SU-DHL-6 (cell line): Measurements from ENCODE around the gene FKBP2.

ENCODE experiments used
- H2AFZ ChIP-seq: fragments of 200-600 bp; sonication (generic); 2 replicates; pipeline ENCODE4 v1.6.1; 2014; ENCODE audit warnings: low read depth, mild to moderate bottlenecking, moderate library complexity, mixed read lengths, antibody characterized with exemption, low read length; ENCODE audit not compliant: severe bottlenecking
- H3F3A ChIP-seq: fragments of 200-600 bp; shearing (Covaris generic); 2 replicates; pipeline ENCODE4 v1.6.0; 2016; ENCODE audit warnings: antibody characterized with exemption, mild to moderate bottlenecking; ENCODE audit not compliant: insufficient read depth
- H3K27ac ChIP-seq: fragments of 200-600 bp; sonication (generic); 2 replicates; pipeline ENCODE4 v1.5.1; 2016; ENCODE audit warnings: low read depth, mild to moderate bottlenecking, low read length, moderate library complexity, mixed read lengths
- H3K27me3 ChIP-seq: fragments of 200-600 bp; sonication (generic), shearing (Covaris generic); 2 replicates; pipeline ENCODE4 v1.6.0; 2014; ENCODE audit warnings: mild to moderate bottlenecking, low read length
- H3K36me3 ChIP-seq: fragments of 200-600 bp; sonication (generic); 2 replicates; pipeline ENCODE4 v1.6.1; 2014; ENCODE audit warnings: mild to moderate bottlenecking, low read length, mixed read lengths
- H3K4me2 ChIP-seq: fragments of 300-600, 200-600 bp; shearing (Covaris generic), sonication (generic); 2 replicates; pipeline ENCODE4 v1.6.0; 2014; ENCODE audit warnings: low read length, low read depth, mild to moderate bottlenecking; ENCODE audit not compliant: poor library complexity, severe bottlenecking
- H3K4me3 ChIP-seq: fragments of 200-600 bp; sonication (generic); 2 replicates; pipeline ENCODE4 v1.5.1; 2014; ENCODE audit warnings: antibody characterized with exemption, low read length, mild to moderate bottlenecking, mixed read lengths; ENCODE audit not compliant: insufficient read depth, poor library complexity, severe bottlenecking
- H3K79me2 ChIP-seq: fragments of 200-600 bp; sonication (generic); 2 replicates; pipeline ENCODE4 v1.6.1; 2014; ENCODE audit warnings: mild to moderate bottlenecking, low read length, moderate library complexity; ENCODE audit not compliant: insufficient read depth
- H3K9ac ChIP-seq: fragments of 200-600 bp; sonication (generic); 2 replicates; pipeline ENCODE4 v1.7.0; 2014; ENCODE audit warnings: mild to moderate bottlenecking, low read length
- H3K9me2 ChIP-seq: fragments of 200-600 bp; sonication (generic); replicated peaks from 2 replicates; pipeline ENCODE4 v1.6.1; 2014; ENCODE audit warnings: low read length; ENCODE audit not compliant: insufficient read depth
- H3K9me3 ChIP-seq: fragments of 200-600 bp; sonication (generic); 2 replicates; pipeline ENCODE4 v1.6.1; 2014; ENCODE audit warnings: low read length, mixed read lengths; ENCODE audit not compliant: insufficient read depth
- H4K20me1 ChIP-seq: fragments of 200-600 bp; sonication (generic); 2 replicates; pipeline ENCODE4 v1.6.1; 2014; ENCODE audit warnings: low read depth, mild to moderate bottlenecking, antibody characterized with exemption, low read length, moderate library complexity, mixed read lengths
- EZH2phosphoT487 ChIP-seq: fragments of 200-600 bp; sonication (generic), shearing (Covaris generic); conservative IDR thresholded peaks from 2 replicates; pipeline ENCODE4 v1.6.1; 2018; ENCODE audit warnings: mild to moderate bottlenecking, antibody characterized with exemption, low read length, moderate library complexity, mixed read lengths
- TF ChIP-seq, protein P1 (sequence below): fragments of 200-600 bp; sonication (generic); IDR thresholded peaks from one replicate; pipeline ENCODE4 v1.5.1; 2017; ENCODE audit warnings: antibody characterized with exemption, mild to moderate bottlenecking, low read length, moderate library complexity; ENCODE audit not compliant: insufficient read depth, poor library complexity, severe bottlenecking

The FKBP2 gene

DNA sequence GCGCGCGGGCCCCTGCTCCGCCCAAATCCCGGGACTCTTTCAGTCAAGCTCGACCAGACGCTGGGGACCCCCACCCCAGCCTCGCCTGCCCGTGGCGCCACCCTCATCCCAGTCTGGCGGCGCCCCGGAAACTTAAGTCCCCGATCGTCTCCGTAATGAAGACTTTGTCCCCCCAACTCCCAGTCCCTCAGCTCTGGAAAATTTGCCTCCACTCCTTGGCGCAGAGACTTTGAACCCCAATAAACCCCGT is 10.8 kb downstream of the FKBP2 start:
- H3F3A ChIP-seq = peaks cover 14% of the 10 kb centered on the region; the same call in 1 of the 2 replicates
- no peaks in the 10 kb centered on the region for H3K9me3 ChIP-seq
- H3K9me2 ChIP-seq = no peaks in the 10 kb centered on the region
- peak overlapping the region; percentile 97 for H3K4me2 ChIP-seq
- no peaks in the 10 kb centered on the region for H3K36me3 ChIP-seq
- H3K4me3 ChIP-seq = peak overlapping the region; percentile 88
- TF ChIP-seq EZH2phosphoT487 = no peak
- TF ChIP-seq, protein P1, sequence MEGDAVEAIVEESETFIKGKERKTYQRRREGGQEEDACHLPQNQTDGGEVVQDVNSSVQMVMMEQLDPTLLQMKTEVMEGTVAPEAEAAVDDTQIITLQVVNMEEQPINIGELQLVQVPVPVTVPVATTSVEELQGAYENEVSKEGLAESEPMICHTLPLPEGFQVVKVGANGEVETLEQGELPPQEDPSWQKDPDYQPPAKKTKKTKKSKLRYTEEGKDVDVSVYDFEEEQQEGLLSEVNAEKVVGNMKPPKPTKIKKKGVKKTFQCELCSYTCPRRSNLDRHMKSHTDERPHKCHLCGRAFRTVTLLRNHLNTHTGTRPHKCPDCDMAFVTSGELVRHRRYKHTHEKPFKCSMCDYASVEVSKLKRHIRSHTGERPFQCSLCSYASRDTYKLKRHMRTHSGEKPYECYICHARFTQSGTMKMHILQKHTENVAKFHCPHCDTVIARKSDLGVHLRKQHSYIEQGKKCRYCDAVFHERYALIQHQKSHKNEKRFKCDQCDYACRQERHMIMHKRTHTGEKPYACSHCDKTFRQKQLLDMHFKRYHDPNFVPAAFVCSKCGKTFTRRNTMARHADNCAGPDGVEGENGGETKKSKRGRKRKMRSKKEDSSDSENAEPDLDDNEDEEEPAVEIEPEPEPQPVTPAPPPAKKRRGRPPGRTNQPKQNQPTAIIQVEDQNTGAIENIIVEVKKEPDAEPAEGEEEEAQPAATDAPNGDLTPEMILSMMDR = no peak
- H3K27ac ChIP-seq = peak overlapping the region; percentile 21; the same call in 1 of the 2 replicates
- H4K20me1 ChIP-seq = no peaks in the 10 kb centered on the region
- no peaks in the 10 kb centered on the region for H3K27me3 ChIP-seq
- H3K79me2 ChIP-seq = peaks cover 9% of the 10 kb centered on the region; the same call in 1 of the 2 replicates
- H2AFZ ChIP-seq = peak overlapping the region; percentile 86
- peak overlapping the region; percentile 84 for H3K9ac ChIP-seq

DNA sequence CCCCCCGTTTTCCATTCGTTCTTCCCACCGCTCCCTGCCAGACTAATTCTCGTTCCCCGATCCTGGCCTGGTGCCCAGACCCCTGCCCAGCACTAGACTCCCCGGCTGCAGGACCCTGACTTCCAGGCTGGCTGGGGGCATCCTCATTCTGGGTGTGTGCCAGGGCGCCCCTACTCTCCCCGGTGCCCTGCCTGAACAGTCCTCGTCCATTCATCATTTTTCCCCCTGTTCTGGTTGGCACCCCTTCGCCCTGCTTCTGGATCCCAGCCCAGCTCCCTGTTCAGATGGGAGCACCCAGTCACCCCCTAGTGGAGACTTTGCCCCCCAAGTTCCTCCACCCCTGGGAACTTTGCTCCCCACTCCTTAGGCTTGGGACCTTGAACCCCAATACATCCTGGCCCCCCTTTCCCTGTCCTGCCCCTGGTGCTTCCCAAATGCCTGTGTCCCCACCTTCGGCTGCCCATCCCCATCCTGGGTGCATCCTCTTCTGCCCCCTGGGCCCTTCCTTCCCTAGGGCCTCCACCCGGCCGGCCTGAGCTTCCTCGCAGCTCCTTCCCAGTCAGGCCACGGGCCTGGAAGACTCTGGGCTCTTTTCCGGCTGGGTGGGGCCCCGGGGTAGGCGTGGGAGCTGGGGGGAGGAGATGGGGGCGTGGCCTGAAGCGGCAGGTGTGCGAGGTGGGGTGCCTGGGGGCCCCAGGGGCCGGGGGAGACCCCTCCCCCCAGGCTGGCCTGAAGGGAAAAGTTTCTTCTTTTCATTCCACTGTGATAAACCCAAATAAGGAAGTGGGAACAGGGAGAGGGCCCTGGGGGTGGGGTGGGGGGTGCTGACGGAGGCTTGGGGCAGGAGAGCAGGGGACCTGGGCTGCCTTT is 11.3 kb downstream of the FKBP2 start:
- H2AFZ ChIP-seq = peak overlapping the region; percentile 86
- peaks cover 11% of the 10 kb centered on the region; the same call in 1 of the 2 replicates for H3F3A ChIP-seq
- no peaks in the 10 kb centered on the region for H4K20me1 ChIP-seq
- H3K4me2 ChIP-seq = peak overlapping the region; percentile 97
- no peaks in the 10 kb centered on the region for H3K9me3 ChIP-seq
- peak overlapping the region; percentile 88 for H3K4me3 ChIP-seq
- TF ChIP-seq, protein P1 = peak; percentile 38
- TF ChIP-seq EZH2phosphoT487 = no peak
- no peaks in the 10 kb centered on the region for H3K9me2 ChIP-seq
- no peaks in the 10 kb centered on the region for H3K27me3 ChIP-seq
- H3K9ac ChIP-seq = peak overlapping the region; percentile 84
- H3K27ac ChIP-seq = peak overlapping the region; percentile 21
- no peaks in the 10 kb centered on the region for H3K36me3 ChIP-seq
- peaks cover 9% of the 10 kb centered on the region; the same call in 1 of the 2 replicates for H3K79me2 ChIP-seq

DNA sequence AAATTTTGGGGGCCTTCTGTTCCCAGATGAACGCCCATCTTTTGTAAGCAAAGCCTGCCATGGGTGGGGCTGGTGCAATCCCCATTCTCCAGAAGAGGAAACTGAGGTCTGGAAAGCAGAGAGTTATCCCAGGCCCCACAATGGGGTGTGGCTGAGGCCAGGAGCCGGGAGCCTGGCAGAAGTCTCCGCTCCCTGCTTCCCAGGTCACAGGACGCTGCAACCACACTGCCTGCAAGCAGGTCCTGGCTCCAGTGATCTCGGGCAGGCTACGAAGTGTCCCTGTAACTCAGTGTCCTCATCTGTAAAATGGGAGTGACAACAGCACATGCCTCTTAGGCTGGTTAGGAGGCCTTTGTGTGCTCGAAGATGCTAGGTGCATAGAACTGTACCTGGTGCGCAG is 12.1 kb downstream of the FKBP2 start:
- Histone ChIP-seq H3K27me3 (no peaks in the 10 kb centered on the region), H3K27ac (peak overlapping the region; percentile 21; the same call in 1 of the 2 replicates), H2AFZ (no peak overlapping the region), H3K79me2 (peaks cover 9% of the 10 kb centered on the region; the same call in 1 of the 2 replicates), H3K4me2 (peak overlapping the region; percentile 97), H3K9me3 (no peaks in the 10 kb centered on the region), H4K20me1 (no peaks in the 10 kb centered on the region), H3K36me3 (no peaks in the 10 kb centered on the region), H3F3A (peaks cover 4% of the 10 kb centered on the region; the same call in 1 of the 2 replicates), H3K9ac (no peak overlapping the region), H3K9me2 (no peaks in the 10 kb centered on the region), H3K4me3 (no peak overlapping the region)
- TF ChIP-seq EZH2phosphoT487 = no peak
- TF ChIP-seq, protein P1 = no peak
